ENCODE measurements around the gene CXCL3.

DNA sequence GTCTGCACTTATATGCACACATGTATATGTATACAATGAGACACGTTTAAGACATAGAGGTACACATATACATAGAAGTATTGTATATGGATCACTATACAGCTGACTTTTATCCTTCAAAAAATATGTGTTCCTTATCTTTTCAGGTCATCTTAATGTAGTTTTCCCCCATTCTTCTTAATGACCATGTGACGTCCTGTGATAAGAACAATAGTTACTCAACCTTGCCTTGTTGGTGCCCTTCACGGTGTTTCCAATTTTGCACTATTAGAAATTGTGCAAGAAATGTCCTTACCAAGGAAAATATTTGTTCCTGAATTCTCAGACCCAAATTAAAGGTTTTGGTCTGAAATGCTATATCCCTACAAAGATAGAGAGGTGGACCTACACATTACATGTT, 49.5 kb downstream of the CXCL3 start:
- TF ChIP-seq EZH2 (IDR thresholded peaks at IDR 0.05), result no peak
- no peak for TF ChIP-seq POLR2AphosphoS5 (IDR thresholded peaks at IDR 0.05; ENCODE audit: borderline replicate concordance, low read depth, low read length)
